Inferior parietal cortex (tissue), 1 donor: ENCODE data around the gene DUXB.

Experiments used
- DNase-seq: peaks from one replicate; pipeline ENCODE4 v3.0.0-alpha.2; 2016; ENCODE audit errors: extremely low spot score

Gene DUXB

GRCh38 chr16:75660726-75661302 lies 40.4 kb downstream of the DUXB start:
- no peak for DNase-seq

GRCh38 chr16:75660321-75660720 lies 40.9 kb downstream of the DUXB start:
- no peak for DNase-seq

- DNase-seq, result no peak
Measured at GRCh38 chr16:75658175-75658574, 43.1 kb downstream of the DUXB start.

GRCh38 chr16:75653922-75654321 lies 47.3 kb downstream of the DUXB start:
- DNase-seq, result no peak

GRCh38 chr16:75648265-75649076 lies 52.8 kb downstream of the DUXB start:
- DNase-seq, result peak; percentile 85

- DNase-seq, result peak; percentile 97
Measured at GRCh38 chr16:75647492-75648264, 53.6 kb downstream of the DUXB start, which contains the start of the genes KARS1 and TERF2IP. TSS of gene KARS1 (minus strand) at chr16:75647665. CDS start at chr16:75647639, 26 bp downstream. TSS of gene TERF2IP (plus strand) at chr16:75647773. CDS start at chr16:75647883, 110 bp downstream.

- no peak for DNase-seq
Measured at GRCh38 chr16:75647112-75647491, 54.2 kb downstream of the DUXB start.

GRCh38 chr16:75644240-75645012 lies 56.8 kb downstream of the DUXB start:
- DNase-seq, result no peak
